HPDE6-E6E7 (cell line): Measurements from ENCODE around the gene CSTF1.
"Not testable (repeated sequence)": the region's sequence is repeated elsewhere in the genome, so short reads cannot be mapped to it uniquely, and the experiment has no call there.

Experiments used
- DNase-seq: peaks from one replicate; pipeline ENCODE4 v3.0.0; 2011; ENCODE audit warnings: missing footprints; ENCODE audit errors: extremely low spot score

Gene CSTF1

GRCh38 chr20:56409521-56409920, 17.1 kb downstream of the CSTF1 start:
- no peak for DNase-seq

- DNase-seq: no peak
These were observed 17.5 kb downstream of the CSTF1 start for GRCh38 chr20:56409956-56410355.

- not testable (repeated sequence) for DNase-seq
These were observed 18.8 kb downstream of the CSTF1 start for GRCh38 chr20:56411287-56411686.

- no peak for DNase-seq
These were observed 19.5 kb downstream of the CSTF1 start, which contains the start of gene CASS4 for GRCh38 chr20:56411759-56412472. Gene CASS4 (plus strand): TSS chr20:56412260. CDS start chr20:56412459, 199 bp downstream.

- no peak for DNase-seq
These were observed 20.0 kb downstream of the CSTF1 start for GRCh38 chr20:56412473-56412790.

- no peak for DNase-seq
These were observed 20.5 kb downstream of the CSTF1 start for GRCh38 chr20:56412949-56413348.

GRCh38 chr20:56414842-56415765, 22.7 kb downstream of the CSTF1 start:
- DNase-seq: no peak

- DNase-seq: no peak
These were observed 25.0 kb downstream of the CSTF1 start for GRCh38 chr20:56417402-56417801.

- DNase-seq: no peak
These were observed 25.5 kb downstream of the CSTF1 start for GRCh38 chr20:56417911-56418310.

GRCh38 chr20:56418385-56418861, 26.0 kb downstream of the CSTF1 start:
- DNase-seq: no peak

GRCh38 chr20:56420028-56420427, 27.6 kb downstream of the CSTF1 start:
- DNase-seq: no peak

GRCh38 chr20:56420940-56421688, 28.7 kb downstream of the CSTF1 start:
- no peak for DNase-seq

- DNase-seq: peak; percentile 66
These were observed 29.8 kb downstream of the CSTF1 start for GRCh38 chr20:56422076-56422823.

GRCh38 chr20:56422824-56423189, 30.4 kb downstream of the CSTF1 start:
- DNase-seq: no peak

GRCh38 chr20:56423211-56423610, 30.8 kb downstream of the CSTF1 start:
- DNase-seq: no peak

GRCh38 chr20:56423886-56424285, 31.4 kb downstream of the CSTF1 start:
- no peak for DNase-seq

GRCh38 chr20:56424931-56425330, 32.5 kb downstream of the CSTF1 start:
- DNase-seq: no peak

GRCh38 chr20:56426026-56426425, 33.6 kb downstream of the CSTF1 start:
- DNase-seq: no peak

- DNase-seq: no peak
These were observed 34.5 kb downstream of the CSTF1 start for GRCh38 chr20:56426926-56427325.

GRCh38 chr20:56427797-56428196, 35.4 kb downstream of the CSTF1 start:
- DNase-seq: no peak

- DNase-seq: no peak
These were observed 36.0 kb downstream of the CSTF1 start for GRCh38 chr20:56428410-56428809.
